ENCODE data around the gene SH3BP4.
"Not testable (repeated sequence)": the region's sequence is repeated elsewhere in the genome, so short reads cannot be mapped to it uniquely, and the experiment has no call there.

Gene SH3BP4

DNA sequence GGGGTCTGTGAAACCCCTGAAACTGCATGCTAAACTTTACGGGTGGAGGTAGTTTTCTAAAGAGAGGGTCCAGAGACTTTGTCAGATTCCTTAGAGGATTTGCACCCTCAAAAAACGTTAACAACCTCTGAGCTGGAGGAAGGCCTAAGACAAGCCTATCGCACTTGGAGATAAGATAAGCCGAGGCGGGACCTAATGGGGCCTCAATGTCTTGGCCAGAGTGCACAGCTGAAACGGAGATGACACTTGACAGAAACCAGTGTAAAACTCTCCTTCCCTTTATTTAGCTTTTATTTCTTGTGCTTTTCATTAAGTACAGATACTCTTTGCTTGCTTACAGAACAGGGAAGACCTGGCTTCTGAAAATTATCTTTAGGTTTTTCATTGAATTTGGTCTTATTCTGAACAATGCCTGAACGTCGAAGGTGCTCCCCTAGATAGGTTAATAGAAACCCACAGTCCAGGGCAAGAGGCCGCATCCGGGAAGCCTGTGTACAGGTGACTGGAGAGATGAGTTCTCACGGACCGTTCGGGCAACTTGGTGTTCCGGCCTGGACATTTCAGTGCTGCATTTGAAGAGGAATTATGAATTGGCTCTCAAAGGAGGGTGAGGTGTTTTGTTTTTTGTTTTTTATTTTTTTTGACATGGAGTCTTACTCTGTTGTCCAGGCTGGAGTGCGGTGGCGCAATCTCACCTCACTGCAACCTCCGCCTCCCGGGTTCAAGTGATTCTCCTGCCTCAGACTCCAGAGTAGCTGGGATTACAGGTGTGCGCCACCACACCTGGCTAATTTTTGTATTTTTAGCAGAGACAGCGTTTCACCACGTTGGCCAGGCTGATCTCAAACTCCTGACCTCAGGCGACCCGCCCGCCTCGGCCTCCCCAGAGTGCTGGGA, 49.7 kb downstream of the SH3BP4 start:
- DNase-seq = no peak

DNA sequence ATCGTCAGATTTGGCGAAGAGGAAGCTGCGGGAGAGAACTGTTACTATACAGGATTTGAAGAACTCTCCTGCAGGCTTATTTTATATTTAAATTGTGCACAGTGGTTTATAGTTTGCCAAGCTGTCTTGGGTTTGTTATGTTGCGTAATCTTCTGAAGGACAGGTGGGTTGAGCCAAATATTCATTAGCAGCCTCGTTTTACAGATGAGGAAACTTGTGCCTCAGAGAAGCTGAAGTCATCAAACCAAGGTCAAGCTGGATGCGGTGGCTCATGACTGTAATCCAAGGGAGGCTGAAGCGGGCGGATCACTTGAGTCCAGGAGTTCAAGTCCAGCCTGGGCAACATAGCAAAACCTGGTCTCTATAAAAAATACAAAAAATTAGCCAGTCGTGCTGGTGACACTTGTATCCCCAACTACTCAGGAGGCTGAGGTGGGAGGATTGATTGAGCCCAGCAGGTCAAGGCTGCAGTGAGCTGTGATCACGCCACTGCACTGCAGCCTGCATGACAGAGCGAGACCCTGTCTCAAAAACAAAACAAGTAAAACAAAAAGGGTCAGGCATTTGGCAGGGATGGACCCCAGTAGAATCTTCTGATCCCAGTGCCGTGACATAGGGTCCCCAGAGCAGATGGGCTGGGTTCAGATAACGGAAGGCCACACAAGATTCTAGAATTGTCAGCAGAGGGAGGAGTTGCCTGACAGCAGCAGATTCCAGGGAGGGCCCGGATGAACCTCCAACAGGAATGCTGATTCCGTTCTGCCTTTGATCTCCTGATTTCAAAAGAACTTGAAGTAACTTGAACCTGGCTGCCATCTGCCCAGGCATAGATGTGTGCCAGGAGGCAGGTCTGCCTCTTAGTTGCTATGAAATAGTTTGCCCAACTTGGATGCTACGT, 50.6 kb downstream of the SH3BP4 start:
- DNase-seq = no peak

DNA sequence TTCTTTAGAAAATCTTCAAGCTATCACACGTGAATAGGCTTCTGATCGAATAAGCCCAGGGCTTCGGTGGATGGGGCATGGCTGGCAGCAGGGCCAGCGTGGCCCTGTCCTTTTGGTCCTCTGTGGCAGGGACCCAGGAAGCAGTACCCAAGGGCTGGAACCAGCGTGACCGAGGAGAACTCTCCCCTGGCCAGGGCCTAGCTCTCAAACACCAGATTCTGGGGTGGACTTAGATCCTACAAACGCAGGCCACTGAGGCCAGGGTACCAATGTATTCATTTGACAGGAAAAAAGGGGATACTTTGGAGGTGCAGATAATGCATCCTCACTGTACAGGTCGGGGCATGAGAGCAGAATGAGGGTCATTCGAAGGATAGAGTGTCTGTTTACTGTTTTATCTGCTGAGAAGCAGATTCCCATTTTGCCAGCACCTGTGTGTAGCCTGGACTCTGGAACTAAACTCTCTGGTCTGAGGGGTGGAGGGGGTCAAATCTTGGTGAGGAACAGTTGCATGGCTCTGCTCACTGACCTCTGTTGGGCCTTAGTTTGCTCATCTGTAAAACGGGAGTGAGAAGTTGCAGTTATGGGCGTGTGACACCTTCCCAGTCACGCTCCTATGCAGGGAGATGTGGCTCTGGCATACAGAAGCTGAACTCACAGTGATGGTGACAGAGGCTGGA, 51.4 kb downstream of the SH3BP4 start:
- no peak for DNase-seq

DNA sequence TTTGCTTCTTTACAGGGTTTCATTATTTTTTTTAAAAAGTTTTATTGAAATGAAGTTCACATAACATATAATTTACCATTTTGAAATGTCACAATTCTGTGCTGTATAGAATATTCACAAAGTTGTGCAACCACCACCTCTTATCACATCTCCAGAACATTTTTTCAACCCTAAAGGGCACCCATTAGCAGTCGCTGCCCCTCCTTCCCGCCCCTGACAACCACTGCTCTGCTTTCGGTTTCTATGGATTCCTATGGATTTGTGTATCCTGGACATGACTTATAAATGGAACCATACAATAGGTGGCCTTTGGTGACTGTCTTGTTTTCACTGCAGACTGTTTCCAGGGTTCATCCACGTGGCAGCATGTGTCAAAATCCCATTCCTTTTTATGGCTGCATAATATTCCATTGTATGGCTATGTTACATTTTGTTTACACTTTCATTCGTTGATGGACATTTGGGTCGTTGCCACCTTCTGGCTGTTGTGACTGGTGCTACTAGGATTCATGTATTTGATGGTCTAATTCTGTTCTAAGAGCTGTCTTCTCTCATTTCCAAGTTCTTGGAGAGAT, 52.6 kb downstream of the SH3BP4 start:
- DNase-seq = no peak

DNA sequence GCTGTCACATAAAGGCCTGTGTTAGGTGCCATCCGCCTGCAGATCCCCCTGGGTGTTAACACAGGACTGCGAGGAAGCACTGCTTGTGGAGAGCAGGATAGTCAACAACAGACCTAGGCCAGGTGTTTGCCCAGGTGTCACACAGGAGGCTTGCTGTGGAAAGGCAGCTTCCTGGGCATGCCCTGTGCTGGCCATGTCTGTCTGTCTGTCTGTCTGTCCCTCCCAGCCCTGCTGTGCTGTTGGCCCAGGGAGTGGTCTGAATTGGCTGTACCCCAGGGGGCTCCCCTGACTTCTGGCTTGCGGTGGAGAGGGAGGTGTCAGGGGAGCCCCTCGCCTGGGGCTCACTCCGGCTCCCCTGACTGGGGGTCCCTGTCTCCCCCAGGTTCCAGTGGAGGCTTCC, 53.2 kb downstream of the SH3BP4 start:
- DNase-seq = no peak

DNA sequence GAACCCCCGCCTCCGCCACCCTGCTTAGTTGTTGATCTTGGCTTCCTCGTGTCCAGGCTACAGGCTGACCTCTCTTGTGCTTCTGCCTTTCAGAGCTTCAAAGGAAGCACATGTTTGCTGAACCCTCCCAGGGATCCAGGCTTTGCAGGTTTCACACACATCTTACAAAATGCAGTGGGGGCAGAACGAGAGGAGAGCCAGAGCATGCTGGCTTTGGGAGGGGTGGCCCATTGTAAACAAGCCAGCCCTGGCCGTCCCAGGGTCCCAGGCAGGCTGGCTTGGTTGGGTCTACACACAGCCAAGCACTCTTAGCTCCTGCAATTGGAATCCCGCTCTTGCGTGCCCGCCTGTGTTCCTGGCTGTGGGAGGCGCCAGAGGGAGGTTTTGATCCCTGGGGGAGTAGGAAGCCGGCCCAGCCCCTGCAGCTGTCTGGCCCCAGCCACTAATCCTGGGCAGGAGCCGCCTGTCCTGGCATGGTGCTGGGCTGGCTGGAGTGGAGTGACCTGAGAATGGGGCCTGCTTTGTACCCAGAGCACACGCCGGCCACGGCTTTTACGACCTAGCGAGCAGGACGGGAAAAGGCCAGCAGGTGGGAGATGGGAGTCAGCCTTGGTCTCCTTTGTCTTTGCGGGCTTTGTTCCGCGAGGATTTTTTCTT, 53.9 kb downstream of the SH3BP4 start:
- no peak for DNase-seq

DNA sequence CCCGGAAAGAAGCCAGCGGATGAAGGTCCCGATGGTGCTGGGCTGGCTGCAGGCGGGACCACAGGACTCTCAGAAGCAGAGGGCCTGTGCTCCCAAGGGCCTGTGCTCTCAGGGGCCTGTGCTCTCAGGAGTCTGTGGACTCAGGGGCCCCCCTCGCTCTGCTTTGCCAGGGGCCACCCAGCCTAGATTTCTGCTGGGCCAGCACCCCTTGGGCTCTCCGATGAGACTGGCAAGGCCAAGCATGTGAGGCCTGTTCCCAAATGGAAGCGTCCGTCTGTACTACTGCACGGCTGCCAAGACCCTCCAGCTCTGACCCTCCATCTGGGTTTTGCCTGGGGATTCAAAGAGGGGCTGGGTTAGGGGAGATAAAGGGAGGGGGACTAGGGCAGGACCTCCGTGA, 54.6 kb downstream of the SH3BP4 start:
- no peak for DNase-seq

DNA sequence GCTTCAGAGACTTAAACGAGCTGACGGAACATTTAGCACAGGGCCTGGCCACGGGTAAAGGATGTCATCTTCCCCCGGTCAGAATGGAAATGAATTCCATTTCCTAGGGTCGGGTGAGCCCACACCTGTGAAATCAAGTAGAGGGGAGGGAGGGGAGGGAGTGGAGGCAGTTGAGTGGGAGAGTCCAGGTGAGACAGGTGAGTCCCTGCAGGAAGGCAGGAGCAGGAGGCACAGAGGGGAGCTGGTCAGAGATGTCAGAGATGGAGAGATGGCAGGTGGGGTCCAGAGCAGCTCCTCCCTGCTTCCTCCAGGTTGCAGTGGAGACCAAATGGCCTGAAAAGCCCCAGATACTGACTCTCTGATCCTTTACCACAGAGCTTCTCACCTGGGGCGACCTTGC, 55.2 kb downstream of the SH3BP4 start:
- DNase-seq = no peak

DNA sequence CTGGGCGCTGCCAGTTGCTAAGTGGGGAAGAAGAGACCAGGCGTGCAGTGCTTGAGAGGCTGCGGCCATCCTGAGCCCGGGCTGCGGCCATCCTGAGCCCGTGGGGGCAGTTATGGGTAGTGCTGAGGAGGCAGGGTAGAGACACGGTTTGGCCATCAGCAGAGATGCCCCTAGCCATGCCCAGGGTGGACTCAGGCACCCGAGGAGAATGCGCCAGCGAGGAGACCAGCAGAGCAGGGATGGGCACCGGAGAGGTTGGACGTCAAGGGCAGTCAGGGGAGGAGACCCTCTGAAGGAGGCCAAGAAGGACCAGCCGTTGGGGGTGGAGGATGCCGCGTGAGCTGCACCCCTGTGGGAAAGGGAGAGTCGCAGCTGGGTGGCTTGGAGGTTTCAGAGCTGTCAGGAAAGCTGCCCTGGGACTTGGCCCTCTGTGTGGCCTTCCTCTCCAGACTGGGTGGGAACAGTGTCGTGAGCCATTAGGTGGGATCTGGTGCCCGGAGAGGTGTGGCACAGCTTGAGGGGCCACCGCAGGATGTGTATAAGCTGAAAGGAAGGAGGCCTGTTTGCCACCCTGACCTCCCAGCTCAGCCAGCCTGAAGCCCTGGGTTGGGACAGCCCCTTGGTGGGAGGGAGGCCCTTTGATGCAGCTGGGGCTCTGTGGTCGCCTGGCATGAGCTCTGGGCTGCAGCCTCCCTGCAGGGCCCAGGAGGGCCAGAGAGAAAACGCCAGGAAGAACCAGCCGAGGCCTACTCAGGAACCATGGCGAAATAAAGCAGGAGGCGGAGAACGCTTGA, 56.0 kb downstream of the SH3BP4 start:
- DNase-seq = no peak

DNA sequence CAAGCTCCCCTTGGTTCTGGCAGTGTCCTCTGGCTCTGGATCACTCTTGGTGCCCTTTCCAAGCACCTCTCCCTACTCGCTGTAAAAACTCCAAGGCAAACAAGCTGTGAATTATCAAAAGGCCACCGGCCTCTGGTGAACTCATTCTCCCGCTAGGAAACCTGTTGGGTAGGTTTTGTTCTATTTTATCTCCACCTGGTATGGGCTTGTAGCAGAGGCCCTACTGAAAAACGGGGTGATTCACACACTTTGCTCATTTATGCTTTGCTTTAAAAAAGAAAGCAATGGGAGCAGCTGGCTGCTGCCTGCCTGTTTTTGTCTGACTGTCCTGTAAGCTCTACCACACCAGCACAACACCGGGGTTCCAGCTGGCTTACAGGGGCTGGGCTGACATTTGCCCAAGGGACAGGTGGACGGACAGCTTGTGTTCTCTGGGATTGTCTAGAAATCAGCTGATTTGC, 56.8 kb downstream of the SH3BP4 start:
- no peak for DNase-seq

DNA sequence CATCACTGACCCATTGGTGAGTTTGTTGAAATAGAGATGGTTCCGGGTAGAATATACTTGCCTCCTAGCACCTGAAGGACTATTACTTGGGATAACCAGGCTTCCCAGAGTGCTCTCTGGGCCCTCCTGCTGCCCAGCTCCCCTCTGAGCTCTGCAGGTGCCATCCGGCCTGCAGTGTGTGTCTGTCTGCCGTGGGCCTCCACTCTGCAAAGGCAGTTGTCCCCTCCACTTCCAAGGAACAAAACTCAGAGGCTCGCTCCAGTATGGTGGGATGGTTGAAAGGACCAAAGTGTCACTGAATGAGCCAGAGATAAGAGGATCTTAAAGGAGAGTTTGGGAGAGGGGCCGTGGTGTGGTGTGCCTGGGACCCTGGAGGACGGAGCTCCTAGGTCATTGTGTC, 57.3 kb downstream of the SH3BP4 start:
- no peak for DNase-seq

DNA sequence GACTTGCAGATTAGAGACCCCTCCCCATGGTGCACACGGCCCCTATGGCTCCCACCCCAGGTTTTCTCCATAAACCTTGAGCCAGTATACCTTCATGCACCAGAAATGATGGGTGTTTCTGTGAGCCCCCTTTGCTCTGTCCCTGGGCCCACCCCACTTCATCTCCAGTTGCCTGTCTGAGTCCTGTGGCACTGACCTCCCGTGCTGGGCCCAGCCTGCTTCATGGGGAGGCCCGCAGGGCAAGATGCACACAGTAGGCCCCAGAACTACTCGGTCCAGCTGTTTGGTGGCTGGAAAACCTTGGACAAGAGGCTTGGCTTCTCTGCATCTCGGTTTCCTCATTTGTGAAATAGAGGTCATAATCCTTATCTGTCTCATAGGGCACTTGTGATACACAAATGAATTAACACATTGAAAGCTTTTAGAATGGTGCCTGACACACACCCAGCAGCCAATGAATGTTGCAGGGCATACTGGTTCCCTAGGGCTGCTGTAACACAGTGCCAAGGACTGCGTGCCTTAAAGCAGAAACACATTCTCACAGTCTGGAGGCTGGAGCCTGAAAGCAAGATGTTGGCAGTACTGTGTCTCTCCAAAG, 58.4 kb downstream of the SH3BP4 start:
- DNase-seq = no peak

DNA sequence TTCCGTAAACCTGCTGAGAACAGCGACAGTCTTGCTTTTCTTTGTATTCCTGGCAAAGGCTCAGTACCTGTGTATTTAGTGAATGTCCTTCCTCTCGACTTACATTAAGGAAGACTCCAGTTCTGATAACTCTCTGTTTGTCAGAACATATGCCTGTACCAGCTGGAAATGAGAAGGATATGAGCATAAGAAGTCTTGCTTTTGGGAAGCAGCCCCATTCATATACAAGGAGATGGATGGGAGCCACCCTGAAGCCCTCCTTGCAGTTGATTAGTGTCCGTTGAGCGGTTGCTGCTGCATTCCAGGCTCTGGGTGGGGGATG, 59.8 kb downstream of the SH3BP4 start:
- no peak for DNase-seq

DNA sequence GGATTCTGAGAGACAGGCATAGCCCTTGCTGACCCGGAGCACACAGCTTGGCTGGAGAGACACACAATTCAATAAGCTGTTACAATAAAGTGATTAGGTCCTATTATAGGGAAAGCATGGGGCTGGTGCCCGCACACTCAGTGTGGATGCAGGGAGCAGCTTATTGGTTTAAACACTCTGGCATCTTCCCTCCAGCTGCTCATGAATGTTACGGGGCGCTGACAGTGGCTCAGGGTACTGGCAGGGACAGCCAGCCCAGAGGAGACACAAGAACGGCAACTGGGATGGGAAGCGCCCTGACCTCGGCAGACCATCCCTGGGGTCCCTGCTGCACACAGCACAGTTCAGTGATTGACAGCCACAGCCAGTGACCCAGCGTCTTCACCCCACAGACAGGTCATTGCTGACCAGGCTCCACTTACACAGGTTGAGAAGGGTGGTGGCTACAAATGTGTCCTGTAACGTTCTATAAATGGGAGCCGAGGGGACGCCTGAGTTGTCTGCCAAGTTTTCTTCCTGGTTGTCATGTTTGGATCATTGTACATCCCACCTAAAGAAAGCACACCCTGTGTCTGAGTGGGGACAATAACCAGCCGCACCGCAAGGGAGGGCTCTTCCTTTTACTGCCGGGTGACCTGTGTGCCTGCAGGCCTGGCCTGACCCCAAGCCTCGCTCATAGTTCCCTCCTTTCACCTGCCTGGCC, 60.3 kb downstream of the SH3BP4 start:
- DNase-seq = no peak

DNA sequence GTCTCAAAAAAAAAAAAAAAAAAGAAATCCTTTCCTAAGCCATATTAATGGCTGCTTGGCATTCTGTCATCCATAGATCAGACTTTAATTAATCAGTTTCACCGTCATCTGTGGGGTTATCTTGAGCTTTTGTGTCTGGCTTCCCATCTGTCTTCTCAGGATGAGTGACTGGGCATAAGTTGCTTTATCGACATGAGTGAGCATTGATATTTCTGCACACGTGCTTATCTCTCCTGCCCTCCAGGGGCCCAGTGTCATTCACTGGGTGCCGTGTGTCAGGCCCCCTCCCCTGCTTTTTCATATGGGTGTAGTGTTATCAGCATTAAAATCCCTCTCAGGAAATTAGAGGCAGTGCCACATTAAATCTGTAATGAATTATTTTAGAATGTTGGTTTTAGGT, 65.6 kb downstream of the SH3BP4 start:
- no peak for DNase-seq

DNA sequence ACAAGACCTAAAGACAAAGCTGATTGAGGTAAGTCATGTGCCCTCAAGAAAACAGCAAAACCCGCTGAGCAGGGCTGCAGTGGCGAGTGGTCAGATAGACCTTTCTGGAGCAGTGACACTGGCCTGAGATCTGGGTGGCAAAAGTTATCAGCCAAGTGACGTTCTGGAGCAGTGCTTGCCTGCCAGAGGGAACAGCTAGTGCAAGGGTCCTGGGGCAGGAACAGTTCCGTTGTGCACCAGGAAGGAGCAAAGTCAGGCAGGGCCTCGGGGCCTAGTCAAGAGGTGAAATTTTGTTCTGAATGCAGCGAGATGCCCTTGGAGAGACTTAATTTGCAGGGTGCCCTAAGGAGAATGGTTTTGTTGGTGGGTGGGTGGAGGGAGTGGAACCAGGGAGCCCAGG, 67.0 kb downstream of the SH3BP4 start:
- no peak for DNase-seq

DNA sequence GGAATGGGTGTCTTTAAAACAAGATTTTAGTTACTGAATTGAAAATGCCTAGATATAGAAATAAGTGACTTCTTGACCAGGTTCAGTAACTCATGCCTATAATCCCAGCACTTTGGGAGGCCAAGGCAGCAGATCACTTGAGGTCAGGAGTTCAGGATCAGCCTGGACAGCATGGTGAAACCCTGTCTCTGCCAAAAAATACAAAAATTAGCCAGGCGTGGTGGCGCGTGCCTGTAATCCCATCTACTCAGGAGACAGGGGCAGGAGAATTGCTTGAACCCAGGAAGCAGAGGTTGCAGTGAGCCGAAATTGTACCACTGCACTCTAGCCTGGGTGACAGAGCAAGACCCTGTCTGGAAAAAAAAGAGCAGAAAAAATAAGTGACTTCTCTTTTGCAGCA, 68.3 kb downstream of the SH3BP4 start:
- not testable (repeated sequence) for DNase-seq

DNA sequence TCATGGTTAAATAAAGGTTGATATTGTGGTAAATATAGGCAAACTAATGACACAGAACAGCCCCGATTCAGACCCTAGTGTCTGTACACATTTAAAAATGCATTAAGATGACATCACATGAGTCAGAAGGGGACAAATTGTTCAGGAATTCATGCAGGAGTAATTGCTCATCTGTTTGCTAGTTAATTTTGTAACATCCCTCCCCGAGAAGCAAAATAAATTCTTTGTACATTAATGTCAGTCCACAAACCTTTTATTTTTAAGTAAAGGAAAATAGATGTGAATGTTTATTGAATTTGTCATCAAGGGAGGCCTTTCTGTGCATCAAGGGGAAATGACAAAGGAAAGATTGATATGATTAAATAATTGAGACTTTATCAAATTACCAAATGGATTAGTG, 69.9 kb downstream of the SH3BP4 start:
- DNase-seq = no peak

DNA sequence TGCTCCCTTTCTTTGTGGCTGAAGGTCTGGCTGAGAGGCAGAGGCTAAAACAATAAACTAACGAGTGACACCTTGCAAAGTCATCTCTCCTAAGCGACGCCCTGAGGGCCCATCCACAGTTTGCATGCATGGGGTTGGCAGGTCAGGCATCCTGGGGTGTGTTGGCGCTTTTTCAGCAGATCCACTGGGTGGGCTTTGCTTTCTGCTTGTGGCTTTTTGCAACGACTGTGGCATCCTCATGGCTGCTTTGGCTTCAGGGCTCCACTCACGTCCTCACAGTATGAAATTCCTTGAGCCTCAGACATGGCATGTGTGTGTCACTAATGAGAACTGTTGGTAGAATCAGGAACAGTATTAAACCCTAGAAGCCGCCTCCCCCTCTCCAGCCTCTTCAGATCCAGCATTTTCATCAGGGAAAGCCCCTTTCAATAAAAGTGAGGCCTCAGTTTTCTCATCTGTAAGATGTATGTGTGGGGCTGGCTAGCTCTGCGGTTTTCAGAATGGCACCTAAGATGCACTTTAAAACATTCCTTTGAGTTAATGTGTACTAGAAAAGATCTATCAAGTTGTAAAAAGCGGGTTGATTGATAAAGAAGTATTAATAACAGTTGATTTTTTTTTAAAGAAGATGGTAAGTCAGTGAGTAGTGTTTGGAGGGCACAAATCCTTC, 72.5 kb downstream of the SH3BP4 start:
- DNase-seq = no peak

Measured in activated gamma-delta T cell (primary cell).